SU-DHL-6 (cell line): ENCODE measurements around the gene YTHDC1.

Experiments
- EZH2phosphoT487 ChIP-seq: fragments of 200-600 bp; sonication (generic), shearing (Covaris generic); conservative IDR thresholded peaks from 2 replicates; pipeline ENCODE4 v1.6.1; 2018; ENCODE audit warnings: mild to moderate bottlenecking, antibody characterized with exemption, low read length, moderate library complexity, mixed read lengths
- TF ChIP-seq, protein P1 (sequence below): fragments of 200-600 bp; sonication (generic); IDR thresholded peaks from one replicate; pipeline ENCODE4 v1.5.1; 2017; ENCODE audit warnings: antibody characterized with exemption, mild to moderate bottlenecking, low read length, moderate library complexity; ENCODE audit not compliant: insufficient read depth, poor library complexity, severe bottlenecking

DNA sequence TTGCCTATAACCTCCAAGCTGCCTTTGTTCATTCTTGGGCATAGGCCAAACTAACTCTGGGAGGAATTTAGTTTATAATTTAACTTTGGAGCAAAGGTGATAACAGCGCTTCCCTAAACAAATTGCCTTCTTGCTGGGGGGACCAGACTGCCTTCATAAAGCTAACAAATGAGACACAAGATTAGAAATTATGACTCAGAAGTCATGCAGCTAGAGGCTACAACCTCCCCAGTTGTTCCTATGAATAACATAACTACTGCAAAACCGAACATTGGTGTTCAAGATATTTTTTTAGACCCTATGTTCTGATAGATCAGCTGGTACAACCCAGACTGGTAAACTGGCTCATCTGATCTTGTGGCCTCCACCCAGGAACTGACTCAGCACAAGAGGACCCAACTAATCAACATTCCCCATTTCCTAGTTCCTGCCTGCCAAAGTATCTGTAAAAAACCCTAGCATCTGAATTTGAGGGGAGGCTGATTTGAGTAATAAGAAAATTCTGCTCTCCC is 82.4 kb downstream of the YTHDC1 start:
- TF ChIP-seq, protein P1, sequence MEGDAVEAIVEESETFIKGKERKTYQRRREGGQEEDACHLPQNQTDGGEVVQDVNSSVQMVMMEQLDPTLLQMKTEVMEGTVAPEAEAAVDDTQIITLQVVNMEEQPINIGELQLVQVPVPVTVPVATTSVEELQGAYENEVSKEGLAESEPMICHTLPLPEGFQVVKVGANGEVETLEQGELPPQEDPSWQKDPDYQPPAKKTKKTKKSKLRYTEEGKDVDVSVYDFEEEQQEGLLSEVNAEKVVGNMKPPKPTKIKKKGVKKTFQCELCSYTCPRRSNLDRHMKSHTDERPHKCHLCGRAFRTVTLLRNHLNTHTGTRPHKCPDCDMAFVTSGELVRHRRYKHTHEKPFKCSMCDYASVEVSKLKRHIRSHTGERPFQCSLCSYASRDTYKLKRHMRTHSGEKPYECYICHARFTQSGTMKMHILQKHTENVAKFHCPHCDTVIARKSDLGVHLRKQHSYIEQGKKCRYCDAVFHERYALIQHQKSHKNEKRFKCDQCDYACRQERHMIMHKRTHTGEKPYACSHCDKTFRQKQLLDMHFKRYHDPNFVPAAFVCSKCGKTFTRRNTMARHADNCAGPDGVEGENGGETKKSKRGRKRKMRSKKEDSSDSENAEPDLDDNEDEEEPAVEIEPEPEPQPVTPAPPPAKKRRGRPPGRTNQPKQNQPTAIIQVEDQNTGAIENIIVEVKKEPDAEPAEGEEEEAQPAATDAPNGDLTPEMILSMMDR, result no peak
- TF ChIP-seq EZH2phosphoT487, result no peak
